GM23338 (cell line): Measurements from ENCODE around the gene MORC4. TPM values are rescaled to one million over a fixed set of nuclear protein-coding genes. Genes with fewer than 3 reads are reported as not detected.

ENCODE experiments used
- ATAC-seq: fragments of 200-7000 bp; cut with Tn5 transposase; 3 replicates; pipeline ENCODE4 v1.9.1; 2020
- DNase-seq: peaks from one replicate; pipeline ENCODE4 v3.0.0-alpha.2; 2015; ENCODE audit warnings: low spot score
- H2AFZ ChIP-seq: fragments of 200-600 bp; sonication (generic); 2 replicates; pipeline ENCODE4 v1.8.0; 2016; ENCODE audit warnings: antibody characterized with exemption, mild to moderate bottlenecking, moderate library complexity
- H3F3A ChIP-seq: fragments of 200-600 bp; sonication (generic); replicated peaks from 2 replicates; pipeline ENCODE4 v1.8.0; 2017; ENCODE audit warnings: antibody characterized with exemption, mixed run types, low read depth
- H3K27ac ChIP-seq: fragments of 200-600 bp; sonication (generic); 2 replicates; pipeline ENCODE4 v1.6.1; 2016; ENCODE audit warnings: low read depth
- H3K27me3 ChIP-seq: fragments of 200-600 bp; sonication (generic); 2 replicates; pipeline ENCODE4 v1.8.0; 2016; ENCODE audit warnings: mild to moderate bottlenecking, mixed run types, moderate library complexity; ENCODE audit not compliant: insufficient read depth
- H3K36me3 ChIP-seq: fragments of 200-600 bp; sonication (generic); 2 replicates; pipeline ENCODE4 v1.8.0; 2016; ENCODE audit warnings: mild to moderate bottlenecking; ENCODE audit not compliant: insufficient read depth
- H3K4me1 ChIP-seq: fragments of 200-600 bp; sonication (generic); 2 replicates; pipeline ENCODE4 v1.8.0; 2016; ENCODE audit warnings: mild to moderate bottlenecking, moderate library complexity; ENCODE audit not compliant: insufficient read depth
- H3K4me2 ChIP-seq: fragments of 200-600 bp; sonication (generic); 2 replicates; pipeline ENCODE4 v1.7.1; 2017; ENCODE audit warnings: mixed run types
- H3K4me3 ChIP-seq: fragments of 200-600 bp; sonication (generic); 2 replicates; pipeline ENCODE4 v1.6.1; 2016; ENCODE audit warnings: mixed run types
- H3K79me2 ChIP-seq: fragments of 200-600 bp; sonication (generic); replicated peaks from 2 replicates; pipeline ENCODE4 v1.8.0; 2017; ENCODE audit warnings: mild to moderate bottlenecking; ENCODE audit not compliant: insufficient read depth
- H3K9me2 ChIP-seq: fragments of 200-600 bp; sonication (generic); 2 replicates; pipeline ENCODE4 v1.8.0; 2017; ENCODE audit not compliant: insufficient read depth
- H4K20me1 ChIP-seq: fragments of 200-600 bp; sonication (generic); replicated peaks from 2 replicates; pipeline ENCODE4 v1.8.0; 2017; ENCODE audit warnings: mild to moderate bottlenecking; ENCODE audit not compliant: insufficient read depth
- H3K27ac Mint-ChIP-seq: 2 replicates; pipeline ENCODE4 v1.8.0; 2020; ENCODE audit warnings: inconsistent platforms, mild to moderate bottlenecking, moderate library complexity, mixed read lengths
- H3K27me3 Mint-ChIP-seq: 3 replicates; pipeline ENCODE4 v1.8.0; 2022; ENCODE audit warnings: low read depth, mild to moderate bottlenecking, moderate library complexity, mixed read lengths, inconsistent platforms; ENCODE audit not compliant: insufficient read depth, poor library complexity
- H3K36me3 Mint-ChIP-seq: 3 replicates; pipeline ENCODE4 v1.8.0; 2021; ENCODE audit warnings: low read depth, mild to moderate bottlenecking, inconsistent platforms, moderate library complexity, mixed read lengths
- H3K4me1 Mint-ChIP-seq: 3 replicates; pipeline ENCODE4 v1.8.0; 2020; ENCODE audit warnings: mild to moderate bottlenecking, inconsistent platforms, mixed read lengths
- H3K4me3 Mint-ChIP-seq: 3 replicates; pipeline ENCODE4 v1.8.0; 2021; ENCODE audit warnings: moderate library complexity, mild to moderate bottlenecking, inconsistent platforms, mixed read lengths
- H3K9me3 Mint-ChIP-seq: 3 replicates; pipeline ENCODE4 v1.8.0; 2020; ENCODE audit warnings: moderate library complexity, mild to moderate bottlenecking, inconsistent platforms, mixed read lengths
- CREB1 ChIP-seq: fragments of 250-450 bp; sonication (Bioruptor Pico); IDR thresholded peaks from 2 replicates; pipeline ENCODE4 v1.5.0; 2020; ENCODE audit warnings: low read depth, mild to moderate bottlenecking, moderate library complexity
- ETS1 ChIP-seq: IDR thresholded peaks from 2 replicates; pipeline ENCODE4 v1.6.1; 2016; ENCODE audit warnings: antibody characterized with exemption
- EZH2 ChIP-seq: fragments of 200-600 bp; sonication (generic); IDR thresholded peaks from one replicate; pipeline ENCODE4 v1.8.0; 2017; ENCODE audit warnings: antibody characterized with exemption, mild to moderate bottlenecking, low read depth; ENCODE audit not compliant: unreplicated experiment
- EZH2phosphoT487 ChIP-seq: fragments of 200-600 bp; sonication (generic); IDR thresholded peaks from one replicate; pipeline ENCODE4 v1.8.1; 2018; ENCODE audit warnings: antibody characterized with exemption; ENCODE audit not compliant: unreplicated experiment
- JUNB ChIP-seq: IDR thresholded peaks from one replicate; pipeline ENCODE4 v1.6.1; 2016; ENCODE audit warnings: antibody characterized with exemption; ENCODE audit not compliant: unreplicated experiment
- NANOG ChIP-seq: IDR thresholded peaks from 2 replicates; pipeline ENCODE4 v1.6.1; 2016; ENCODE audit warnings: antibody characterized with exemption, borderline replicate concordance
- POLR2AphosphoS5 ChIP-seq: IDR thresholded peaks from 2 replicates; pipeline ENCODE4 v1.6.1; 2016; ENCODE audit warnings: antibody characterized with exemption, low read depth
- REST ChIP-seq: IDR thresholded peaks from one replicate; pipeline ENCODE4 v1.6.1; 2018; ENCODE audit warnings: antibody characterized with exemption; ENCODE audit not compliant: unreplicated experiment
- STAT1 ChIP-seq: IDR thresholded peaks from one replicate; pipeline ENCODE4 v1.6.1; 2016; ENCODE audit warnings: antibody characterized with exemption; ENCODE audit not compliant: unreplicated experiment
- ZNF114 ChIP-seq: fragments of 250-450 bp; sonication (Bioruptor Pico); IDR thresholded peaks from 2 replicates; pipeline ENCODE4 v1.5.0; 2020; ENCODE audit warnings: mild to moderate bottlenecking, moderate library complexity
- ZNF331 ChIP-seq: fragments of 250-450 bp; sonication (Bioruptor Pico); IDR thresholded peaks from 2 replicates; pipeline ENCODE4 v1.5.0; 2020; ENCODE audit warnings: low read depth, mild to moderate bottlenecking, moderate library complexity
- ZNF462 ChIP-seq: fragments of 250-450 bp; sonication (Bioruptor Pico); IDR thresholded peaks from 2 replicates; pipeline ENCODE4 v1.5.0; 2020; ENCODE audit warnings: mild to moderate bottlenecking, moderate library complexity
- polyA plus RNA-seq: library from polyadenylated mRNA; unstranded; fragments of >200 nt; fragmentation: Nextera tagmentation; extraction: Ambion mirVana; gene quantifications from 2 replicates; pipeline ENCODE4 v1.2.1, GENCODE V29; 2016
- total RNA-seq: library from RNA; depleted of rRNA; stranded (reverse); fragments of >200 nt; shearing (Covaris generic); gene quantifications from 2 replicates; pipeline ENCODE4 v1.2.3, GENCODE V29; 2014
- TF ChIP-seq, protein P1 (sequence below), 2 experiments: fragments of 200-600 bp in 1 of 2; sonication (generic) in 1 of 2; conservative IDR thresholded peaks; 2 replicates each; pipeline versions ENCODE4 v1.5.1 to v1.6.1; 2016 to 2017; ENCODE audit warnings: antibody characterized with exemption in 2 of 2, low read depth in 2 of 2, mild to moderate bottlenecking in 2 of 2, moderate library complexity in 1 of 2

MORC4 gene
- total and polyA plus RNA-seq, 2 experiments from 2014 or later = 1.6 to 1.7 TPM

- no peaks in the 10 kb centered on the region for H4K20me1 ChIP-seq
- H3K4me1 ChIP-seq = no peaks in the 10 kb centered on the region
- TF ChIP-seq STAT1 = no peak
- TF ChIP-seq EZH2 = no peak
- TF ChIP-seq ETS1 = no peak
- no peak for TF ChIP-seq NANOG
- TF ChIP-seq ZNF114 (CRISPR knock-in tag) = no peak
- TF ChIP-seq ZNF331 (CRISPR knock-in tag) = no peak
- no peak for TF ChIP-seq EZH2phosphoT487
- no peak for TF ChIP-seq CREB1 (CRISPR knock-in tag)
- TF ChIP-seq POLR2AphosphoS5 = no peak
- TF ChIP-seq ZNF462 (CRISPR knock-in tag) = no peak
- no peak for TF ChIP-seq REST
- no peak for TF ChIP-seq JUNB
- TF ChIP-seq, protein P1, sequence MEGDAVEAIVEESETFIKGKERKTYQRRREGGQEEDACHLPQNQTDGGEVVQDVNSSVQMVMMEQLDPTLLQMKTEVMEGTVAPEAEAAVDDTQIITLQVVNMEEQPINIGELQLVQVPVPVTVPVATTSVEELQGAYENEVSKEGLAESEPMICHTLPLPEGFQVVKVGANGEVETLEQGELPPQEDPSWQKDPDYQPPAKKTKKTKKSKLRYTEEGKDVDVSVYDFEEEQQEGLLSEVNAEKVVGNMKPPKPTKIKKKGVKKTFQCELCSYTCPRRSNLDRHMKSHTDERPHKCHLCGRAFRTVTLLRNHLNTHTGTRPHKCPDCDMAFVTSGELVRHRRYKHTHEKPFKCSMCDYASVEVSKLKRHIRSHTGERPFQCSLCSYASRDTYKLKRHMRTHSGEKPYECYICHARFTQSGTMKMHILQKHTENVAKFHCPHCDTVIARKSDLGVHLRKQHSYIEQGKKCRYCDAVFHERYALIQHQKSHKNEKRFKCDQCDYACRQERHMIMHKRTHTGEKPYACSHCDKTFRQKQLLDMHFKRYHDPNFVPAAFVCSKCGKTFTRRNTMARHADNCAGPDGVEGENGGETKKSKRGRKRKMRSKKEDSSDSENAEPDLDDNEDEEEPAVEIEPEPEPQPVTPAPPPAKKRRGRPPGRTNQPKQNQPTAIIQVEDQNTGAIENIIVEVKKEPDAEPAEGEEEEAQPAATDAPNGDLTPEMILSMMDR (conservative IDR thresholded peaks at IDR 0.05; ENCODE audit: low read depth in 2 of 2) = no peak
- H3K36me3 Mint-ChIP-seq = no peaks in the 10 kb centered on the region
- no peaks in the 10 kb centered on the region for H3K9me2 ChIP-seq
- no peak overlapping the region for H3K4me3 ChIP-seq
- H3K27me3 ChIP-seq = no peaks in the 10 kb centered on the region
- H3K27me3 Mint-ChIP-seq = peaks cover 5% of the 10 kb centered on the region
- H3K9me3 Mint-ChIP-seq = no peaks in the 10 kb centered on the region
- H2AFZ ChIP-seq = no peak overlapping the region
- H3K4me3 Mint-ChIP-seq = no peak overlapping the region
- H3K36me3 ChIP-seq = no peaks in the 10 kb centered on the region
- H3K4me1 Mint-ChIP-seq = peaks cover 8% of the 10 kb centered on the region
- H3K4me2 ChIP-seq = no peak overlapping the region
- no peak for ATAC-seq
- H3K27ac ChIP-seq = no peak overlapping the region
- DNase-seq = no peak
- H3F3A ChIP-seq = no peaks in the 10 kb centered on the region
- no peaks in the 10 kb centered on the region for H3K79me2 ChIP-seq
- no peak overlapping the region for H3K27ac Mint-ChIP-seq
Measured at GRCh38 chrX:106917830-106918500, 82.0 kb downstream of the MORC4 start.
